Stimulated activated CD4-positive, alpha-beta T cell treated with anti-CD3 and anti-CD28 coated beads, Interleukin-2, amount 100 ng/mL, for 4 hours (primary cell): ENCODE results near the gene ZNF775.
A peak's percentile ranks its signal among the peaks of the same experiment; 100 is the strongest.

Experiments used
- DNase-seq: peaks from one replicate; pipeline ENCODE4 v3.0.0-alpha.2; 2020; ENCODE audit warnings: low read depth

ZNF775 gene

DNA sequence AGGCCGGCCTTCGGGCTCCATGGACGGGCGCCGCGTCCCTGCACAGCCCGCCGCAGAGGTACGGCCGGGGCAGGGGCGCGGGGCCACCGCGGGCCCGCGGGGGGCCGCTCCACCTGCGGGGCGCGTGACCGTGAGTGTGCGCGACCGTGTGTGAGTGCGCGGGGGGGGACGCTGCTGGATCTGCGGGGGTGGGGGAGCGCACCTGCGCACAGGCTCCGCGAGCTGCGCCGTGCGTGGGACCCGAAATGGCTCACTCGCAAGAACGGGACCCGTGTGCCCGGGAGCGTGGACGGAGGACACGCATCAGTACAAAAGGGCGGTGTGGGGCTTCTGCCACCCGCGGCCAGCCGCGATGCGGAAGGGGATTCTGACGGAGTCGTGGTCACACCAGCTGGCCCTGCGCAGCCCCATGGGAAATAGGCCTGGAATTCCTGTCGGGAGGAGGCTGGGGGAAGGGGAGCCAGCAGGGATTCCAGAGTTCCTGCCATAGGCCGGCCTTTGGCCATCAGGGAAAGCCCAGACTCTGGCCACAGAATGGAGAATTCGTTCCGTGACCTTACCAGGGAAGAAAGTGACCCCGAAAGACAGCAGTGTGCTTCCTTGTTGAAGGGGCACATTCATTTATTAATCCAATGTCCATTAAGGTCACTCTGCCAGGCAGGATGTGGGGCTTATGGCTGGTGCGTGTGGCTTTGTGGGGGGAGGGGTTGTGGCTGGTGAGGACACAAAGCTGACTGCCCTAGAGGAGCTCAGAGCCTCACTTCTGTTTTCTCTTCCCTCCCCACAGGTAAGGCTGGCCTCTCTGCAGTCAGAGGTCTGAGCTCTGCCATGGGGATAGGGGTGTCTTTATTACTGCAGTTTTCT lies 10.0 kb upstream of the ZNF775 start:
- peak; percentile 76 for DNase-seq

DNA sequence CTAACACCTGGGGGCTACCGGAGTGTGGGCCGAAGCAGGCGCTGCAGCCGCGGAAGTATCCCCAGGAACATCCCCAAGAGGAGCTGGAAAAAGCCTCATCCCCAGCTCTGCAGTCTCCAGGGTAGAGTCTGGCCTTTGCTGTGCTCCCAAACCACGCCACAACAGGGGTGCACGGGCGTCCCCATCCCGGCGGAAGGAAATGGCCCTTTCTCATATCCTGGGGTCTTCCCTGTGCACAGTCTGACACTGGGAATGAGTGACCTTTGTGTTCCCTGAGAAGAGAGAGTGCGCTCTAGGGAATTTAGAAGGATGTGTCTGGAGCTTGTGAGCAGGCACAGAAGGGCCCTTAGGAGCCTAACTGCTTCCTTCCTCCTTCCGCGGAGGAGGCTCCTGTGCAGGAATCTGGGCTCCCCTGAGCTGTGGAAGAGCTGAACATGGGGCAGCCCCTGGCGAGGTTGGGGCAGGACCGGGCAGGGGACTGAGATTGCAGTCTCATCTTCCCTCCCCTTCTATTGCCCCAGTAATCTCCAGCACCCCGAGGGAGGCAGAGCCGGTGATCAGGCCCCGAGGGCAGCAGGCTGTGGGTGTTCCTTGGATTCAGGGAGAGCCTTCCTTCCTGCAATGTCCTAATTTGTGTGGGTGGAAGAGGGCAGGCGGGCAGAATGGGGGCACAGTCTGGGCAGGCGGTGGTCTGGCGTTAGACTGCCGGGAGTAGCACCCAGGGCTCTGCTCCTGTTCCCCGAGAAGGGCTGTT lies 9.2 kb upstream of the ZNF775 start:
- no peak for DNase-seq

DNA sequence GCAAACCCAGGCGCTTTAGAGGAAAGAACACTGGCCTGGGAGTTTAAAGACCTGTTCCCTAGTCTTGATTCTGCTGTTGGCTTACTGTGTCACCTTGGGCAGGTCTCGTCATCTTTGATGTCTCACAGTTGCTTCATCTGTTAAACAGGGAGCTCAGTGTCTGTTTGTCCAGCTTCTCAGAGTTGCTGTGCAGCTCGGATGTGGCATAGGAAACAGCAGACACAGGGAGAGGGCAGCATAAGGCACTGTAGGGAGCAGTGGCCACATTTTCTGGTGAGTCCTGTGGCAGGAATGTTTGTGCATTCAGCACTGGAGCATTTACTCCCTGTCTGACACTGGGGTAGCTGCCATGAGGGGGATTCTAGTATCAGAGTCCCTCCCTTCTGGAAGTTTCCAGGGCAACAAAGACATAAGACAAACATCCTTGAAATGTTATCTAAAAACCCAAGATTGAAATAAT lies 8.5 kb upstream of the ZNF775 start:
- DNase-seq: no peak

DNA sequence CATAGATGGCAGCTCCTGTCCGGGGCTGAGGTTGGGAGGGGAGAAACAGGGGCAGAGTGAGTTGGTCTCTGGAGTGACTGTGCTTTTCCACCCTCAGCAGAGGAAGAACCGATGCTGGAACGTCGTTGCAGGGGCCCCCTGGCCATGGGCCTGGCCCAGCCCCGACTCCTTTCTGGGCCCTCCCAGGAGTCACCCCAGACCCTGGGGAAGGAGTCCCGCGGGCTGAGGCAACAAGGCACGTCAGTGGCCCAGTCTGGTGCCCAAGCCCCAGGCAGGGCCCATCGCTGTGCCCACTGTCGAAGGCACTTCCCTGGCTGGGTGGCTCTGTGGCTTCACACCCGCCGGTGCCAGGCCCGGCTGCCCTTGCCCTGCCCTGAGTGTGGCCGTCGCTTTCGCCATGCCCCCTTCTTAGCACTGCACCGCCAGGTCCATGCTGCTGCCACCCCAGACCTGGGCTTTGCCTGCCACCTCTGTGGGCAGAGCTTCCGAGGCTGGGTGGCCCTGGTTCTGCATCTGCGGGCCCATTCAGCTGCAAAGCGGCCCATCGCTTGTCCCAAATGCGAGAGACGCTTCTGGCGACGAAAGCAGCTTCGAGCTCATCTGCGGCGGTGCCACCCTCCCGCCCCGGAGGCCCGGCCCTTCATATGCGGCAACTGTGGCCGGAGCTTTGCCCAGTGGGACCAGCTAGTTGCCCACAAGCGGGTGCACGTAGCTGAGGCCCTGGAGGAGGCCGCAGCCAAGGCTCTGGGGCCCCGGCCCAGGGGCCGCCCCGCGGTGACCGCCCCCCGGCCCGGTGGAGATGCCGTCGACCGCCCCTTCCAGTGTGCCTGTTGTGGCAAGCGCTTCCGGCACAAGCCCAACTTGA lies 7.8 kb upstream of the ZNF775 start:
- DNase-seq: no peak

DNA sequence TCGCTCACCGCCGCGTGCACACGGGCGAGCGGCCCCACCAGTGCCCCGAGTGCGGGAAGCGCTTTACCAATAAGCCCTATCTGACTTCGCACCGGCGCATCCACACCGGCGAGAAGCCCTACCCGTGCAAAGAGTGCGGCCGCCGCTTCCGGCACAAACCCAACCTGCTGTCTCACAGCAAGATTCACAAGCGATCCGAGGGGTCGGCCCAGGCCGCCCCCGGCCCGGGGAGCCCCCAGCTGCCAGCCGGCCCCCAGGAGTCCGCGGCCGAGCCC lies 7.2 kb upstream of the ZNF775 start:
- DNase-seq: no peak

DNA sequence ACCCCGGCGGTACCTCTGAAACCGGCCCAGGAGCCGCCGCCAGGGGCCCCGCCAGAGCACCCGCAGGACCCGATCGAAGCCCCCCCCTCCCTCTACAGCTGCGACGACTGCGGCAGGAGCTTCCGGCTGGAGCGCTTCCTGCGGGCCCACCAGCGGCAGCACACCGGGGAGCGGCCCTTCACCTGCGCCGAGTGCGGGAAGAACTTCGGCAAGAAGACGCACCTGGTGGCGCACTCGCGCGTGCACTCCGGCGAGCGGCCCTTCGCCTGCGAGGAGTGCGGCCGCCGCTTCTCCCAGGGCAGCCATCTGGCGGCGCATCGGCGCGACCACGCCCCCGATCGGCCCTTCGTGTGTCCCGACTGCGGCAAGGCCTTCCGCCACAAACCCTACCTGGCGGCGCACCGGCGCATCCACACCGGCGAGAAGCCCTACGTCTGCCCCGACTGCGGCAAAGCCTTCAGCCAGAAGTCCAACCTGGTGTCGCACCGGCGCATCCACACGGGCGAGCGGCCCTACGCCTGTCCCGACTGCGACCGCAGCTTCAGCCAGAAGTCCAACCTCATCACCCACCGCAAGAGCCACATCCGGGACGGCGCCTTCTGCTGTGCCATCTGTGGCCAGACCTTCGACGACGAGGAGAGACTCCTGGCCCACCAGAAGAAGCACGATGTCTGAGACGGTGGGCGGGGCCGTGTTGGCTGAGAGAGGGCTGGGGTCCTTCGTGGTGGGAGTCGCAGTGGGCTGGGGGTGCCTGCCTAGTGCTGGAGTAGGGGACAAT lies 6.7 kb upstream of the ZNF775 start:
- no peak for DNase-seq

DNA sequence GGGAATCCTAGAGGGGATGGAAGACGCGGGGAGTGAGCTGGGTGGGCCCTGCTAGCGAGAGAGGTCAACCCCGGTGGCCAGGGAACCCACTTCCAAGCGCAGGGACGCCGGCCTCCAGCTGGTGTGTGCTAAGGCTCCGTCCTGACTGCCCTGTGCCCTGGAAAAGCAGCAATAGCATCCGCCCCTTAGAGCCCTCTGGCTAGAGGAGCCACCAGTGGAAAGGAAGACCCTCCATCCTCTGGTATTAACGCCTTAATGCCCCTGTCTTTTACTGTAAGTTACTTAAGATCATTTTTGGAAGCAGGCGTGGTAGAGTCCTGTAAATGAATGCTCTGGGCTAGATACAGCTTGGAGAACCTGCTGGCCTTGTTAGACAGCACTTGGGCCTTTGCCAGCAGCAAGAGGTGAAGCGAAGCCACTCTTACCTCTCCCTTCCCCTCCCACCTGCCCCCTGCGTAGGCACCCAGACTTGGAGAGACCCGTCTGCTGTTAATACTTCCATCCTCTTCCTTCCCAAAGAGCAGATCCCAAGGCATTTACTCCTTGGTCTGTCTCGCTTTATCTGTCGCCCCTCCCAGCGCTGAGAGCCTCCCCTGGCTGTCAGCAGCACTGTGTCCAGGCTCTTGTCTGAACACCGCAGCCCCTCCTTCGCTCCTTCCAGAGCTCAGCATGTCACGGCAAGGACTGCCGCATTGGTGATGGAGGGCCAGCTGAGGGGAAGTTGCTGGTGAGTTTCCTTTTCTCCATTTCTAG lies 5.9 kb upstream of the ZNF775 start:
- no peak for DNase-seq

DNA sequence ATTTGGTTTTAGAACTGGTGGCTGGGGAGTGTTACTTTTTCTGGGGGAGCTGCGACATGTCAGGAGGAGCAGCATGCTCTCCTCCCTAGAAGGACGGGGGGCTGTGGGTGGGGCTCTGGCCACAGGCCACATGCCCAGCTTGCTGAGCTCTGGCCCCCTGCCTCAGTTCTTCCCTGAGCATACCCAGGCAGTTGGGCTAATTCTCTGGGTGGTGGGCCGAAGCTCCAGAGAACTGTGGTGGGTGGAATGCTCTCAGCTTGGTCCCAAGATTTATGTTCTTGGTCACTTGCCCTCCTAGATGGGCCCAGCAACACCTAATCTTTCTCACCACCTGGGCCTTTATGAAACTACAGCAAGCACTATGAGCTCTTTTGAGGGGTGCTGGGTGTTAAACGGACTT lies 5.1 kb upstream of the ZNF775 start:
- no peak for DNase-seq

DNA sequence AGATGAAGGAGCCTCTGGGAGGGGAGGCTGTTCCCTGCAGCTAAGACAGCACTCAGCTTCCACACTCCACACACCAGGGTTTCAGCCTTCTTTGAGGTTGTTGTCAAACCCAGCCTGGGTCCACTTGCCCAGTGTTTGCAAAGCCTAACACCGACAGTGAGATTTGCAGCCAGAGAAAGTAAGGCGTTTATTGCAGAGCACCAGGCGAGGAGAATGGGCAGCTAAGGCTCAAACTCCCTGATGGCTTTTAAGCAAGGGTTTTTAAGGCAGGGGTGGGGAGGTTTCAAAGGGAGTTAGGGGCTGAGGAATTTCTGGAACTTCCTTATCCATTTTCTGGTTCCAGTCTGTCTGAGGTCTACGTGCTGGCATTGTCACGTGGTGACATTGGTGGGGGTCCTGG lies 4.7 kb upstream of the ZNF775 start:
- no peak for DNase-seq

DNA sequence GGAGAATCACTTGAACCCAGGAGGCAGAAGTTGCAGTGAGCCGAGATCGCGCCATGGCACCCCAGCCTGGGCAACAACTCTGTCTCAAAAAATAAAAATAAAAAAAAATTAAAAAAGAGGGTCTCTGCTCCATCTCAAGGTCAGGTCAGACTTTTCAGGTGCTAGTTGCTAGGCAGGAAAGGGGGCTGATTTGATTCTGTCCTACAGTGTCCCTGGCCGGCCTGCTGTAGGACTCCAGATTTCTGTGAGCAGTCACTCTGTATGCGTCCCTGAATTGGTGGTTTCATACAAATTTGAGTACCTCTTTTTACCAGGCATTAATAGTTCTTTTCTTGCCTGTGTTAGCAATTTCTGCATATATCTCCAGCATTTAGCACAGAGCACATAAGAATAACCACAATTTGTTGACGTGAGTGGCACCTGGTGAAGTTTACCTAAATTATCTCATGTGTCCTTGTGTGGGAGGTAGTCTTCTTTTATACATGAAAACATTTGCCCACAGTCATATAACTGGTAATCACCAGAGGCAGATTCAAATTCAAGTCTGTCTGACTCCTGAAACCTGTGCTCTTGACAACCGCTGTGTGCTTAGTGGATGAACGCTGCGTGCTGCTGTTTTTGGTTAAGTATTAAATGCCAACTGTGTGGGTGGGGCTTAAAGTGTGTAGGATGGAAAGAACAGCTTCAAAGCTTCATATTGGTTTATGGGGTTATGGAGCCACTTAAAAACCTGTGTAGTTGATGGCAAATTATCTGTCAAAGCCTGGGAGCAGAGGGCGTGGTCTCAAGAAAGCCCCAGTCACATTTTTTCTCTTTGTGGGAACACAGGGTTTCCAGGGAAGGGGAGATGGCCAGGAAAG lies 3.2 kb upstream of the ZNF775 start:
- peak; percentile 45 for DNase-seq

DNA sequence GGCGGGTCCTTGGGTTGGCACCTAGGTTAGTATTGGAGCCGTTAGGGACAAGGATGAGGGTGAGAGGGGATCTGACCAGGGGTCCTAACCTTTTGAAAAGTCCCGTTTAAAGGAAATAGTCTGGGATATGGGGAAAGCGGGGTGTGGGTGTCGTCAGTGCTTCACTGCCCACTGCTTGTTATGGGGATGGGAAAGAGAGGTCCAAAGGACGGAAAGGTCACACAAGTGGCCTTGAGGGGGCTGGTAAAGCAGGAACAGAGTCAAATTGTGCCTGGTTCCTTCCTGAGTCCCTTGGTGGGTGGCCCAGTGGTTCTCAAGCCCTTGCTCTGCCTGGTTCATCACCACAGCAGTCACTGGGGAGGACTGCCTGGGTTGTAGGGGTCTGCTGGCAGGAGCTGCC lies 2.6 kb upstream of the ZNF775 start:
- DNase-seq: no peak

DNA sequence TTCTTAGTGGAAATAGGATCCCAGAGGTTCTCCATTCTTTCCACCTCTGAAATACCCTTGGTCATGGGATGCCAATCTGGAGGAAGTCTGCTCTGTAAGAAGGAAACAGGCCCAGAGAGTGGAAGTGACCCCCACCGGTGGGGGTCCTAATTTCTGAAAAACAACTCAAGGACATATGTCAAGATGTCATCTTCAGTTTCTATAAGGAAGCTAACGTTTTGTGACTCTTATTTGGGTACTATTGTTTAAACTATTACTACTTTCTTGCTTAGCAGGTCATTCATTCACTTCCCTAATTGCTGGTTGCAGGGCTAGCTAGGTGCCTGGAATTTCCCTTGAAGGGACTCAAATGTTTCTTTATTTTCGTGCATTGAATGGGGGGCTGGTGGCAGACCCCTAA lies 1.9 kb upstream of the ZNF775 start:
- no peak for DNase-seq

DNA sequence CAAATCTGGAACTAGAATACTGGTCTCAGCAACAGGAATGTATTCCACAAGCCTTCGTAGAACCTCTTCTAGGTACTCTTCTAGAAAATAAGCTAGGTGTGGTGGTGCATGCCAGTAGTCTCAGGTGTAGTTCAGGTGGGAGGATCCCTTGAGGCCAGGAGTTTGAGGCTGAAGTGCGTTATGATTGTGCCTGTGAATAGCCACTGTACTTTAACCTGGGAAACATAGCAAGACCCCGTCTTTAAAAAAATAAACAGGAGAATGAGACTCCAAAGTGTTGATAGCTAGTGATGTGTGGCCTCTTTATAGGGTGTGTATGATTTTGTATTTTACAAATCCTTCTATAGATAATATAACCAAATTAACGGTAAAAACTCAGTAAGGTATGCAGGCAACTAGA lies 1.5 kb upstream of the ZNF775 start:
- DNase-seq: no peak

DNA sequence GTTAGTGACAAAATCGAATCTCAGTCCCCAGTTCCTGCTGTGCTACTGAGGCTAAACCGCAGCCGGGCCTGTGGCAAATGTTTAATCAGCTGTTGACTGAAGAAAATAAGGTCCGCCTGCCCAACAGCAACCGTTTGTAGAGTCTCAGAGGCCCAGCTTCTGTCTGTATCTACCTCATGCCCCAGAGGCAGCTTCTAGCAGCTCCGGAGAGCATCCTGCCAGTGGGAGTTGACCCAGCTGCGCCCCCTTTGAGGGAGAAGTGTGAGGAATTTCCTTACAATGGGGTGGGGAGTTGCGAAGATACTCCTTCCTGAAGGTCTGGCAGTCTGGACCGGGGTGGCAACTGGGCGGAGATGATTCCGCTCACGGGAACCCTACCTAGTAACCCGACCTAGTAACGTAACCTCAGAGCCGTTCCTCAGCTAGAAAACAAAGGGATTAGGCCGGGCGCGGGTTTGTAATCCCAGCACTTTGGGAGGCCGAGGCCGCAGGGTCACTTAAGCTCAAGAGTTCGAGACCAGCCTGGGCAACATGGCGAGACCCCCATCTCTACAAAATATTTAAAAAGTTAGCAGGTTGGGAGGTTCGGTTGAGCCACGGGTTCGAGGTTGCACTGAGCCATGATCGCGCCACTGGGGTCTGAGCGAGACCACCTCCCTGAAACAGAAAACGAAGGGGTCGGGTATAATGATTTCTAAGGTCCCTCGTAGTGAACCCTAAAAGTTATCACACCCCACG lies 846 bp upstream of the ZNF775 start:
- DNase-seq: no peak

DNA sequence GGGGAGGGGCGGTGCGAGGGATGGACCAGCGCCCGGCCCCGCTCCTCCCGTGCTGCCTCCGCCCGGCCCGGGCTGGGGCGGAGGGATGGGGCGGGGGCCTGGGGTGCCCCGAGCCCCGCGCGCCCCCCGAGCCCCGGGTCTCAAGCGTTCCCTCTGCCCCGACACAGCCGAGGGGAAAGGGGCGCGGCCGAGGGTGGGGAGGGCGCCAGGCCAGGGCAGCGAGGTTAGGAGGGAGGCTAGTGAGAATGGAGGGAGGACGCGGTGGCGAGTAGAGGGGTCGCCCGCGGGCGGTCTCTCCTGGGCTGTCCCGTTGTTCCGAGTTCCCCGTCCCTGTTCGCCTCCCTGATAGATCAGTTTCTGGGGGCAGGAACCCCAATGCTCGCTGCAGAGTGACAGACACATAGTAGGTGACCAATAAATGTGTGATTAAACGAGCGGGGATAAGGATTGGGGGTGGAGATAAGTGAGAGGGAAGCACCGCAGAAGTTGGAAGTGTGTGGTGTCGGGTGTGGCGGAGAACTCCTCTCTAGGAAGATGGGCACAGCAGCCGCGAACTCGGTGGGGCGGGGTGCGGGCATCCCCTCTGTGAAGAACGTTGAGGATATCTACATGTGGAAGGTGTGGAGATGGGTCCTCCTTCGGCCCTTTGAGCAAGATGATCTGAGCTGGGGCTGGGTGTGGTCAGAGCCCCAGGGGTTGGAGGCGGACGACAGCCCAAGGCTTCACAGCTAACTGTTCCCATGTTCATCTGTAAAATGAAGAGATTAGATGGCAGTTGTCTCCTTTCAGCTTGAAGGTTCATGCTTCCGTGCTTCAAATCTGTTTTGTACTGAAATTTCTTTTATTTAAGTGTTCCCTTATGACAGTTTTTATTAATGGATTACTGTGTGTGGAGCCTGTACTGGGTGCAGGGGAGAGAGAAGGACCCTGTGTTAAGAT lies 580 bp downstream of the ZNF775 start:
- DNase-seq: no peak

DNA sequence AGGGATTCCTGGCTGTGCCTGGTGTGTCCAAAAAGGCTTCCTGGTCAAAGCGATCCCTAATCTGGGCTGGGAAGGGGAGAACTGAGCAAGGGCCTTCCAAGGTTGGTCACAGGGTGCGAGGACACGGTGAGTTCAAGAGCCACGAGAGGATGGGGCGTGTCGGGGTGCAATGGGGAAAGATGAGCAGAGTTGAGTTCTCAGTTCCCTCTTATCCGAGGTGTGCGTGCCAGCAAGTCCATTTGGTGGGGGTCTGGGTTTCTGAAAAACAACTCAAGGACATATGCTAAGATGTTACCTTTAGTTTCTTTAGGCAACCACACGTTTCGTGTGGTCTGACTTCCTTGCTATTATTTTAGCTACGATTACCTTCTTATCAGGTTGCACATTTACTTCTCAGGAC lies 1.3 kb downstream of the ZNF775 start:
- DNase-seq: no peak

DNA sequence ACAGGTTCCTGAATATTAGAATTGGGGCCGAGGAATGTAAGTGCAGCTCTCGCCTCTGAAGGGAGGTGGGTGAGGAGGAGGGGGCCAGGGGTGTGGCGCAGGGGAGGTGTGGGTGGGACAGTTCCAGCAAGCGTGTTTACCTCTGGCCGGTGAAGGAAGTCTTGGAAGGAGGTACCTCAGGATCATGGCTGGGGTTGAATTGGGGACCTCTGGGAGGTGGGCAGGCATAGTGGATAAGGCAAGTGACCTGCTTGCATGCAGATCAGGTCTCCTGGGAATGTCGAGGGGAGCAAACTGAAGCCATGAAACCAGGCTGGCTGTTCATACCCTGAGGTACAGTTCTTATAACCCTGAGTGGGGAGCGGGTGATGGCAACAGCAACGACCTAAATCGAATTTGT lies 2.0 kb downstream of the ZNF775 start:
- no peak for DNase-seq

DNA sequence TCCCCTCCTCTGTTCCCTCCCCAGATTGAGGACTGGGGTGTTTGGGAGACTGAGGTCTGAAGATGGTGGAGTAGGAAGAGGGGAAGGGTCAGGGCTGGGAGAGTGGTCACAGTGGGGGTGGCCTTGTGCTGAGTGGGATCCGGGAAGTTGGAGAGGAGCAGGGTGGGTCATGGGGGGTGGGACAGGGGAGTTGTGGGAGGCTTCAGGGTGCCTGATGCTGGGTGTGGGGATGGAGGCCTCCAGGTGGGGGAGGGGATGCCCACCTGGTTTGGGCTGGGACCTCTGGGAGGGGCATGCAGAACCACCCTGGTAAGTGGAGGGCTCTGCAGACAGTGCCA lies 2.6 kb downstream of the ZNF775 start:
- no peak for DNase-seq
